GM18868 (cell line): ENCODE measurements around the gene FRRS1.
A peak's percentile ranks its signal among the peaks of the same experiment; 100 is the strongest.
"Not testable (repeated sequence)": the region's sequence is repeated elsewhere in the genome, so short reads cannot be mapped to it uniquely, and the experiment has no call there.

Source experiments
- ATAC-seq: cut with Tn5 transposase; IDR thresholded peaks from one replicate; pipeline ENCODE4 v1.9.1; 2021; ENCODE audit warnings: mild to moderate bottlenecking, moderate library complexity; ENCODE audit not compliant: unreplicated experiment

The FRRS1 gene

GRCh38 chr1:99766378-99766800 lies at the start of gene FRRS1:
TSS of gene FRRS1 (minus strand) at chr1:99766635. CDS start at chr1:99748768, 17,867 bp downstream.
- peak; percentile 93 for ATAC-seq

- no peak for ATAC-seq
Measured at GRCh38 chr1:99814373-99814900, 48.0 kb upstream of the FRRS1 start.

DNA sequence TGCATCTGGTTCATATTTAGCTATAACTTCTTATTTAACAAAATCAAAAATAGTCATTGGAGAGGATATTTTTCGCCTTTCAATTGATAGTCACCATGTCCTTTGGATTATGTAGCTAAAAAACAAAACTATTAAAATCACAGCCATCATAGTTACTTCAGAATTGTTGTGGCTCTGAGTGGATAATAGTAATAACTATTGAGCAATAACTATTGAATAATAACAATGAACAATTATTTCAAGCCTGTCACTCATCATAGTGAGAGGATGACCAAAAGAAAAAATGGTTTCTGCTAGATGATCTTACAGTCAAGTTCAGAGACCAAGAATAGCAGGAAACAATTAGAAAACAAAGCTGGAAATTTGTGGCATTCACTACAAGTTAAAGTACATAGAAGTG lies 45.3 kb upstream of the FRRS1 start:
- no peak for ATAC-seq

GRCh38 chr1:99811075-99811474 lies 44.6 kb upstream of the FRRS1 start:
- no peak for ATAC-seq

- ATAC-seq: peak; percentile 89
Measured at GRCh38 chr1:99808391-99809115, 42.1 kb upstream of the FRRS1 start.

DNA sequence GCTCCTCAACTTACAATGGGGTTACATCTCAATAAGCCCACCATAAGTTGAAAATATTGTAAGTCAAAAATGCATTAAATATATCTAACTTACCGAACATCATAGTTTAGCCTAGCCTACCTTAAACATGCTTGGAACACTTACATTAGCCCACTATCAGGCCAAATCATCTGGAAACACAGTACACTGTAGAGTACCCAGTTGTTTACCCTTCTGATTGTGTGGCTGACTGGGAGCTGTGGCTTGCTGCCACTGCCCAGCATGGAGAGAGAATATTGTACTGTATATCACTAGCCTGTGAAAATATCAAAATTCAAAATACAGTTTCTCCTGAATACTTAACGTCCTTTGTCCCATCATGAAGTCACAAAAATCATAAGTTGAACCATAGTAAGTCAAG lies 40.4 kb upstream of the FRRS1 start:
- no peak for ATAC-seq

DNA sequence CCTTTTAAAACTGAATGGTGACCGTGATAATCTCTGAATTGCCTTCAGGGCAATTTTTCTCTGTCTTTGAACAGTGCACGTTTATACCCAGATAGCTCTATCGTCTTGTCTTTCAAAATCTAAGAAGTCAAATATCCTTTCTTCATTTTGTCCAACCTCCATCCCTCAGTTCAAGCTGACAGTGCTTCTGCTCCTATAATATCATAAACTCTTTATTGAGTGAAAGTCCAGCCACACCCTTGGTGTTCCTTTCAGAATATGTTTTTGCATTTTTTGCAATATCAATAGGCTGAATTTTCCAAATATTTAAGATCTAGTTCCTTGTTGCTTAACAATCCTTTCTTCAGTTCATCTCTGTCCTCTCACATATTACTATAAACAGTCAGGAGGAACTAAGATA lies 35.1 kb upstream of the FRRS1 start:
- ATAC-seq: no peak

DNA sequence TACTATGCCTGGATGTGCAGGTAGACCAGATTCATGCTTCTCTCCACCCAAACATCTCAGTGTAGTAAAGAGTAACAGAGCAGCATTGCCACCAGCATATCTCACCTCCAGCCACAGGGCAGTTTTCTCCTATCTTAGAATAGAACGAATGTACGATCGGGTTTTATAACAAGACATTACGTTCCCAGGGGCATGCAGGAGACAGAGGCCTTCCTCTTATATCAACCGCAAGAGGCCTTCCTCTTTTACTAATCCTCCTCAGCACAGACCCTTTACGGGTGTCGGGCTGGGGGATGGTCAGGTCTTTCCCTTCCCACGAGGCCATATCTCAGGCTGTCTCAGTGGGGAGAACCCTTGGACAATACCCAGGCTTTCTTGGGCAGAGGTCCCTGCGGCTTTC lies 27.4 kb upstream of the FRRS1 start:
- not testable (repeated sequence) for ATAC-seq

- no peak for ATAC-seq
Measured at GRCh38 chr1:99789715-99790114, 23.3 kb upstream of the FRRS1 start.

DNA sequence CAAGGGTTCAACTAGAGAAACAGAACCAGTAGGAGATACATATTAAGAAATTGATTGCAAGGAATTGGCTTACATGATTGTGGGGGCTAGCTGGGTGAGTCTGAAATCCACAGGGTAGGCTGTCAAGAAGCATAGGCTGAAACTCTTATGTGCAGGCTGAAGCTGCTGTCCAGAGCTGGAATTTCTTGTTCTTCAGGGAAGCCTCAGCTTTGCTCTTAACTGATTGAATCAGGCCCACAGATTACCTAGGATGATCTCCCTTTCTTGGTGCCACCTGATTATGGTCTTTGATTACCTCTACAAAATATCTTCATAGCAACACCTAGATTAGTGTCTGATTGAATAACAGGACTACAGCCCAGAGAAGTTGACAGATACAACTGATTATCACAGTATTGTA lies 22.5 kb upstream of the FRRS1 start:
- no peak for ATAC-seq

DNA sequence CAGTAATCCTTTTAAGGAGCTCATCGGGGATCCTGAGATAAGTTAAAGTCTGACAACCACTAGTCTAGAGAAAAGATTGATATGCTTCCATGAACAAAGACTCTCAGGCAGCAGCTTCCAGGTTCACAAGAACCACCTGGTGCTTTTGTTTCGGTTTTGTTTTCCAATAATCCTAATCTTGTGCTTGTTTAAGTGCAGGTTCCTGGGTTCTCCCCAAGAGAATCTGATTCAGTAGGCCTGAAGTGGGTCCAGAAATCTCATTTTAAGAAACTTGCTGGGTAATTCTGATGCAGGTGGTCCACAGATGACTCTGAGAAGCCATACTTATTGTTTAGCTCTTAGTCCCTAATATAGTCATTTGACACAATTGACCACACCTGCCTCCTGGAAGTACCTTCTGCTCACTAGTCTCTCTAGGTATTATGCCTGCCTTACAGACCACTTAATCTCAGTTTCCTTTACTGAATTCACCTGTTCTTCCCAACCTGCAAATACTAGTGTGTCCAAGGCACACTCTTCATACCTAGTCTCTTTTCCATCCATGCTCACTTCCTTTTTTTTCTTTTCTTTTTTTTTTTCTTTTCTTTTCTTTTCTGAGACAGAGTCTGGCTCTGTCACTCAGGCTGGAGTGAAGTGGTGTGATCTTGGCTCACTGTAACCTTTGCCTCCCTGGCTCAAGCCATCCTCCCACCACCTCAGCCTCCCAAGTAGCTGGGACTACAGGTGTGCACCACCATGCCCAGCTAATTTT lies 20.5 kb upstream of the FRRS1 start:
- peak; percentile 78 for ATAC-seq

DNA sequence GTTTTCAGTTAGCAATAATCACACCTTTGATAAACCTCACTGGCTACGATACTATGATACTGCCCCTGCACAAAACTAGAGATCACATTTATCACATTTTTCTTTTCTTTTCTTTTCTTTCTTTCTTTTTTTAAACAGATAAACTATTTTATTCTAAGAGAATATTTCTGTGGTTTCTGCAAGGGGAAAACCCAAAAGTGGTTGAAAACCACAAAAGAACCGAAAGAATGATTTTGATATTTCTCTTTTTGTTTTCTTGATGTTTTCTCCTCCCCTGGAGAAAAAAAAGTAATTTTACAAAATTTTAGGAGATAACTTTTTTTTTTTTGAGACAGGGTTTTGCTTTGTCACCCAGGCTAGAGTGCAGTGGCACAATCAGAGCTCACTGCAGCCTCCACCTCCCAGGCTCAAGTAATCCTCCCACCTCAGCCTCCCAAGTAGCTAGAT lies 18.4 kb upstream of the FRRS1 start:
- ATAC-seq: no peak

DNA sequence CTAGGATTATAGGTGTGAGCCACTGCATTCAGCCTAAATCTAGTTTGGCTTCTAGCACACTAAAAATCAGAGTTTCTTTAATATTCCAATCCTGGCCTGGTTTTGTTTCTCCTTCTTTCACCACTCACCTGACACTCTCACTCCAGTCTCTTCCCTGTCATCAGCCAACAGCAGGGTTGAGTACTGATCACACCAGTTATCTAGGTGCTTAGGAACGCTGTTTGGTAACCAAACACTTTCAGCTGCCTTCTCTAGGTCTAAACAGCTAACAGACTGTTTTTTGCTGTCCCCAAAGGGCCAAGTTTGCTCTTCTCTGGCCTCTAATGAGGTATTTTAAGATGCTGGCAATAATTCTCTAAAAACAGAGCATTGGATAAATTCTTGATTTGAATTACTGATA lies 17.7 kb upstream of the FRRS1 start:
- ATAC-seq: peak; percentile 34

- no peak for ATAC-seq
Measured at GRCh38 chr1:99782920-99783319, 16.5 kb upstream of the FRRS1 start.

GRCh38 chr1:99782397-99782796 lies 16.0 kb upstream of the FRRS1 start:
- ATAC-seq: peak; percentile 30

DNA sequence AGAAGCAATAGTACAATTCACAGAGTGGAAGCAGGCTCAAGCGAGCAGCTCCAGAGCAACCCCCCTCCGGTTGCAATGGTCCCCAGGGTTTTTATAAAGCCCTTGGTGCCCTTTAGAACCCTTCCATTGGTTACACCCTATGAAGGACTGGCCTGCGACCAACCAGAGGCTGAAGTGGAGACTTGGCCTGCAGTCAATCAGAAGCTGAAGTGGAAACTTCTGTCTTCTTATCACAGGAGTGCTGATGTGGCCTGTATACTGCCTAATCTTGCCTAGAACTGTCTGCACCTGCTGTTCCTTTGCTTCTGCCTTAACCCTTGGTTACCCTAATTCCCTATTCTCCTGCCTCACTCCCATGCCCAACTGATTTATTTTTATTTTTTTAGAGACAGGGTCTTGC lies 15.4 kb upstream of the FRRS1 start:
- no peak for ATAC-seq

- no peak for ATAC-seq
Measured at GRCh38 chr1:99777752-99778151, 11.3 kb upstream of the FRRS1 start.

DNA sequence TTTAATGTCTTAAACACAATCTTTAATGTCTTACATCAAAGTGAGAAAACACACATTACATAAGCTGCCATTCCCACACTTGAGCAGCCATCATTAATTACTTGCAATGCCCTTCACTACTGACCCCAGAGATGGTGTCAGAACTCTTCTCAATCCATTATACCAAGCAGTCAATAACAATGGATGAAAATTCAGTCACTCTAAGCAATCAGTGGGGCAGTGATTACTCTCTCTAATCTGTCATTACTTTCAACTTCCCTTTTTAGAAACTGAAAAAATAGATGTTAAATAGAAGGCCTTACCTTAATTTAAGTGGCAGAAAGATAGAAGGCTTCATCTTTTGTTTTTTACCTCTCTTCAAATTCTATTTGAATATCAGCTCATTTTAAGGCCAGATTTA lies 9.7 kb upstream of the FRRS1 start:
- peak; percentile 66 for ATAC-seq

DNA sequence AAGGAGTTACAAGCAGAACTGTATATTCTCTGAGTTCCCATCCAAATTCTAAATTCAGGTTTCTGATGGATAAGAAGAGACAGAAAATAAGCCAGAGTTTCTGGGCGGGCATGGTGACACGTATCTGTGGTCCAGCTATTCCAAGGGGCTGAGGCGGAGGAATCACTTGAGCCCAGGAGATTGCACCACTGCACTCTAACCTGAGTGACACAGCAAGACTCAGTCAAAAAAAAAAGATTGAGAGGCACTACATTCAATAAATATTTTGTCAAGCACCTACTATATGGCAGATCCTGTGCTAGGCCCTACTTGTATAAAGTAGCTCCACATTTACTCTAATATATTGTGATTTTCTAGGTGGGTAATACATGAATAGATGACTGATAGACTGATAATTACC lies 6.4 kb upstream of the FRRS1 start:
- ATAC-seq: no peak

- ATAC-seq: no peak
Measured at GRCh38 chr1:99771513-99771918, 5.1 kb upstream of the FRRS1 start.

DNA sequence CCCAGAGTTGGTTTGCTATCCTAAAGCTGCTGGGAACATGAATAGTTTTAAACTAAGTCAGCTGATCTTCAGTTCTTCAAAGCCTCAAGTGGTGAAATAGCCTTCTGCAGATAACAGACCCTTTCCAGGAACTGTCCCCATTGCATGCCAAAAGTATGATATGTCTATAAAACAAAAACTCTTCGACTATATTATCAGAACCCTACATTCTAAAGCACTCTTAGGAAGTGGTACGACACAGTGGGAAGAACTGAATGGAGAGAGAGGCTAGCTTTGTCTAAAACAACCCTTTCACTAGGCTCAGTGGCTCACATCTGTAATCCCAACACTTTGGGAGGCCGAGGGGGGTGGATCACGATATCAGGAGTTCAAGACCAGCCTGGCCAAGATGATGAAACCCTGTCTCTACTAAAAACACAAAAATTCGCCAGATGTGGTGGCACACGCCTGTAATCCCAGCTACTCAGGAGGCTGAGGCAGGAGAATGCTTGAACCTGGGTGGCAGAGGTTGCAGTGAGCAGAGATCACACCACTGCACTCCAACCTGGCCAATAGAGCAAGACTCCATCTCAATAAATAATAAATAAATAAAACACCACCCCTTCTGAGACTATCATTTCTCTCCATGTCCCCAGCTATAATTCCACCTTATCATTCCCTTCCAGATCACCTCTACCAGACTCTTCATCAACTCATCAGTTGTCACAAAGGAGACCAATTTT lies 2.2 kb upstream of the FRRS1 start:
- no peak for ATAC-seq
